ENCODE results near the gene MTHFD1L.

DNA sequence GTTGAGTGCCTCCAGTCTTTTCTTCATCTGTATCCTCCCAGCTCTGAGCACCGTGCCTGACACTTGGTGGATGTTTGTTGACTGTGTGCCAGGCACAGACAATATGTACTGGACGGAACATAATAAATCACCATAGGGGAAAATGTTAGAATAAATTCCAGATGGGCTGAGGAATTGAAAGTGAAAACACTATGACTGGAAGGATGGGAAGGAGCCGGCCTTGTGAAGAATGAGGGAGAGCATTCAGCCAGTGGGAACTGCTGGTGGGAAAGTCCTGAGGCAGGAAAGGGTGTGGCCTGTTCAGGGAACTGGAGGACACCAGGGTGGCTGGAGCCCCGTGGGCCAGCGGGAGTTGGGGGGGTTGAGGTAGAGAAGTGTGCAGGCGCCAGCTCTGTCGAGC, 75.4 kb downstream of the MTHFD1L start:
- TF ChIP-seq, protein P1, sequence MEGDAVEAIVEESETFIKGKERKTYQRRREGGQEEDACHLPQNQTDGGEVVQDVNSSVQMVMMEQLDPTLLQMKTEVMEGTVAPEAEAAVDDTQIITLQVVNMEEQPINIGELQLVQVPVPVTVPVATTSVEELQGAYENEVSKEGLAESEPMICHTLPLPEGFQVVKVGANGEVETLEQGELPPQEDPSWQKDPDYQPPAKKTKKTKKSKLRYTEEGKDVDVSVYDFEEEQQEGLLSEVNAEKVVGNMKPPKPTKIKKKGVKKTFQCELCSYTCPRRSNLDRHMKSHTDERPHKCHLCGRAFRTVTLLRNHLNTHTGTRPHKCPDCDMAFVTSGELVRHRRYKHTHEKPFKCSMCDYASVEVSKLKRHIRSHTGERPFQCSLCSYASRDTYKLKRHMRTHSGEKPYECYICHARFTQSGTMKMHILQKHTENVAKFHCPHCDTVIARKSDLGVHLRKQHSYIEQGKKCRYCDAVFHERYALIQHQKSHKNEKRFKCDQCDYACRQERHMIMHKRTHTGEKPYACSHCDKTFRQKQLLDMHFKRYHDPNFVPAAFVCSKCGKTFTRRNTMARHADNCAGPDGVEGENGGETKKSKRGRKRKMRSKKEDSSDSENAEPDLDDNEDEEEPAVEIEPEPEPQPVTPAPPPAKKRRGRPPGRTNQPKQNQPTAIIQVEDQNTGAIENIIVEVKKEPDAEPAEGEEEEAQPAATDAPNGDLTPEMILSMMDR (IDR thresholded peaks at IDR 0.05), result no peak
- no peak for TF ChIP-seq POLR2A (IDR thresholded peaks at IDR 0.05; ENCODE audit: low read depth)
- TF ChIP-seq POLR2AphosphoS5 (IDR thresholded peaks at IDR 0.05), result no peak
